Measurements from ENCODE around the gene GPR183.
A peak's percentile ranks its signal among the peaks of the same experiment; 100 is the strongest.

GPR183 gene

DNA sequence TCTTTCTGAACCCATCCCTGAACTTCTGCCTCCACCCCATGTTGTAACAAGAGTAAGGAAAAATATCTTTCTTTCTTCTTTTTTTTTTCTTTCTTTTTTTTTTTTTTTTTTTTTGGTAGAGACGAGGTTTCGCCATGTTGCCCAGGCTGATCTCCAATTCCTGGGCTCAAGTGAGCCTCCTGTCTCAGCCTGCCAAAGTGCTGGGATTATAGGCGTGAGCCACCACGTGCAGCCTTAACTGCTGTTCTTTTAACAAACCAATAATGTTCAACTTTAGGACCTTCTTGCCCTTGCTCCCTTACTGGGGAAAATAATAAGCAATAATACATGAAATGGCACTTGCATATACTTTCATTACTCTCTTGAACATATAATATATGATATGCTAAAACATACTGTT is 19.6 kb downstream of the GPR183 start:
- peak overlapping the region; percentile 63 to 69 for H3K27ac ChIP-seq
- H3K4me1 ChIP-seq, result peaks cover 0 to 47% (median 6%) of the 10 kb centered on the region in 4 donors
- H3K36me3 ChIP-seq, result no peaks in the 10 kb centered on the region
- TF ChIP-seq, protein P1, sequence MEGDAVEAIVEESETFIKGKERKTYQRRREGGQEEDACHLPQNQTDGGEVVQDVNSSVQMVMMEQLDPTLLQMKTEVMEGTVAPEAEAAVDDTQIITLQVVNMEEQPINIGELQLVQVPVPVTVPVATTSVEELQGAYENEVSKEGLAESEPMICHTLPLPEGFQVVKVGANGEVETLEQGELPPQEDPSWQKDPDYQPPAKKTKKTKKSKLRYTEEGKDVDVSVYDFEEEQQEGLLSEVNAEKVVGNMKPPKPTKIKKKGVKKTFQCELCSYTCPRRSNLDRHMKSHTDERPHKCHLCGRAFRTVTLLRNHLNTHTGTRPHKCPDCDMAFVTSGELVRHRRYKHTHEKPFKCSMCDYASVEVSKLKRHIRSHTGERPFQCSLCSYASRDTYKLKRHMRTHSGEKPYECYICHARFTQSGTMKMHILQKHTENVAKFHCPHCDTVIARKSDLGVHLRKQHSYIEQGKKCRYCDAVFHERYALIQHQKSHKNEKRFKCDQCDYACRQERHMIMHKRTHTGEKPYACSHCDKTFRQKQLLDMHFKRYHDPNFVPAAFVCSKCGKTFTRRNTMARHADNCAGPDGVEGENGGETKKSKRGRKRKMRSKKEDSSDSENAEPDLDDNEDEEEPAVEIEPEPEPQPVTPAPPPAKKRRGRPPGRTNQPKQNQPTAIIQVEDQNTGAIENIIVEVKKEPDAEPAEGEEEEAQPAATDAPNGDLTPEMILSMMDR (IDR thresholded peaks at IDR 0.05), result no peak
- peak in 1 of 2 donors; percentile 72 for DNase-seq
- intact Hi-C loops (cut with DNase I; ENCODE audit: low total_unique reads), result no loop called here
- H3K4me3 ChIP-seq, result peak overlapping the region in 1 of 2 donors; percentile 15
- no peaks in the 10 kb centered on the region for H3K9me3 ChIP-seq
- no peaks in the 10 kb centered on the region for H3K27me3 ChIP-seq

DNA sequence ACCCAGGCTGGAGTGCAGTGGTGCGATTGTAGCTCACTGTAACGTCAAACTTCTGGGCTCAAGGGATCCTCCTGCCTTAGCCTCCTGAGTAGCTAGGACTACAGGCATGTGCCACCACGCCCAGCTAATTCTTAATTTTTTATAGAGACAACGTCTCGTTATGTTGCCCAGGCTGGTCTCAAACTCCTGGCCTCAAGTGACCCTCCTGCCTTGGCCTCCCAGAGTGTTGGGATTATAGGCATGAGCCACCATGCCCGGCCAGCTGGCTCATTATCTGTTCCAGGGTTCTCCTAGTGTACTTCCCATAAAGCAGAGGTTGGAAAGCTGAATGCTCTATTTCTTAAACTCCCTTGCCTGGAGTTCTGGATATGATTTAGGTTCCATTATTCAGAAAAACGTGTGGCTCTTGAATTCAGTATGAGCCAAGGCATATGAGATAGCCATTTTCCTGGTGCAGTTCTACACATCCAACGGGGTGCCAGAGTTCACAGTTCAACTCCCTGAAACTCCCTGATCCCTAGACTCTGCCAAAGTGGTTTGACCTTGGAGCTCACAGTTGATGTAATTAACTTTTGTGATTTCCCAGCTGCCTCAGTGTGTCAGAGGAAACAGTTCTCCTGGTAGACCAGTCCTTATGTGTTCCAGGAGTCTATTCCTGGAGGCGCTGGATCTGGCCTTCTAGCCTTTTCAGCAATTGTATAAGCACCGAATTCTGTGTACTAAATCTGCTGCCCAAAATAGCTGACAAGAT is 21.6 kb downstream of the GPR183 start:
- H3K27ac ChIP-seq, result peak overlapping the region; percentile 1 to 23
- no peaks in the 10 kb centered on the region for H3K36me3 ChIP-seq
- no peak overlapping the region for H3K4me3 ChIP-seq
- no peak for DNase-seq
- H3K4me1 ChIP-seq, result peaks cover 0 to 59% (median 18%) of the 10 kb centered on the region in 4 donors
- H3K9me3 ChIP-seq, result no peaks in the 10 kb centered on the region
- TF ChIP-seq, protein P1 (IDR thresholded peaks at IDR 0.05), result no peak
- H3K27me3 ChIP-seq, result no peaks in the 10 kb centered on the region
- intact Hi-C loops (cut with DNase I; ENCODE audit: low total_unique reads), result no loop called here

DNA sequence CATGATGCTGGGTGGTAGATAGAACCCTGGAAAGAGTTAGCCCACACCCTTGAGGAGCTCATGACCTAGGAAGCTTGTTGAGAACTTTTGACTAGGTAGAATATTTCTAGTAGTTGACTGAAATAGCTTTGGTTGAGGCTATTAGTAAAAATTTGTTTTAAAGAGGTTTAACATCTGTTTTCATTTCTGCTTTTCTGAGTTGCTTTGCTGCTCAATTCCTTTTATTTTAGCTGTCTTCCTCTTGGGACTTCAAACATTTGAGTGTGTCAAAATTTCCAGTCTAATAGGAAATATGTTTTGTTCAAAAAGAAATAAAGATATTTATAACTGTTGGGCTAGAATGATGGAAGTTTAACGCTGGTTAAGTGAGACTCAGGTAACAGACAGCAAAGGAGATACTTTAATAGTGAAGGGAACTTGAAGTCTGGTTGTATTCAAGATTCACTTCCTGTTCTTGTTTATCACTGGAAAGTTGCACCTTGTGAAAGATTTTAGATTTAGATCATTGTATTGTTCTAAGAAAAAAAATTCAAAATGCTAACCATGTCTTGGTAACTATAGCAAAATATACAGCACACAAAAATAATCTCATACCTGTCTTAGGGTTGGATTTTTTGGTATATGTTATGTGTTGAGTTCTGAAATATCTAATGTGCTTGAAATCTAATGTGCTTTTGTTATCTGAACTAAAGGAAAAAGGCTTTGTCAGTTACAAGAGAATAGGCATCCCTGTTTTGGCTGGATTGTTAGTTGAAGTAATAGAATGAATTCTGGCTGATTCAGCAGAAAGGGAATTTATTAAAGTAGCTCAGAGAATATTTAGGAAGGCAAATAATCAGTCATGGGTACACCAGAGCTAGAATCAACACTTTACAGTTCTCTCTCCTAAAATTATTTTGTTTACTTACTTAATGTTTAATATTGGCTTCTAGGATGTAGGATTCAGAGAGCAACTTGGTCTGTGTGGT is 24.7 kb downstream of the GPR183 start:
- H3K27me3 ChIP-seq, result no peaks in the 10 kb centered on the region
- intact Hi-C loops (cut with DNase I; ENCODE audit: low total_unique reads), result no loop called here
- TF ChIP-seq, protein P1 (IDR thresholded peaks at IDR 0.05), result no peak
- H3K27ac ChIP-seq, result peak overlapping the region in 1 of 2 donors; percentile 56
- H3K9me3 ChIP-seq, result no peaks in the 10 kb centered on the region
- H3K36me3 ChIP-seq, result no peaks in the 10 kb centered on the region
- DNase-seq, result no peak
- H3K4me1 ChIP-seq, result peaks cover 0 to 44% (median 15%) of the 10 kb centered on the region in 4 donors
- H3K4me3 ChIP-seq, result no peak overlapping the region

DNA sequence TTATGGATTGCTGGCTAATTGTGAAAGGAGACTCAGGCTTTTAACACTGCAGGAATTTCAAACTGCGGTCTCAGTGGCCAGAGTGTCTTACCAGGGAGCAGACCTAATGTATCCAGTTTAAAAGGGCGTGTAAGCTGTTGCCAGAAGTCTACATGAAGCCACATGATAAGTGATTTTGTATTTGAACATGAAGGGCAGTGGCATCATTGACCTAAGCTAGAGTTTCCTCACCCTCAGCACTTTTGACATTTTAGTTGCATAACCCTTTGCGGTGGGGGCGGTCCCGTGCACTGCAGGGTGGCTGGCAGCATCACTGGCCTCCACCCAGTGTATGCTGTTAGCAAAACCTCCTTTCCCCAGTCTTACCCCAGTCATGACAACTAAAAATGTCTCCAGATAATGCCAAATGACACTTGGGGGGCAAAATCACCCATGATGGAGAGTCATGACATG is 25.4 kb downstream of the GPR183 start:
- Histone ChIP-seq H3K27me3 (no peaks in the 10 kb centered on the region), H3K9me3 (no peaks in the 10 kb centered on the region), H3K4me3 (no peak overlapping the region), H3K27ac (peak overlapping the region in 1 of 2 donors; percentile 56), H3K36me3 (no peaks in the 10 kb centered on the region), H3K4me1 (peaks cover 0 to 37% (median 15%) of the 10 kb centered on the region in 4 donors)
- intact Hi-C loops (cut with DNase I; ENCODE audit: low total_unique reads), result no loop called here
- peak; percentile 72 to 85 for DNase-seq
- TF ChIP-seq, protein P1 (IDR thresholded peaks at IDR 0.05), result no peak

DNA sequence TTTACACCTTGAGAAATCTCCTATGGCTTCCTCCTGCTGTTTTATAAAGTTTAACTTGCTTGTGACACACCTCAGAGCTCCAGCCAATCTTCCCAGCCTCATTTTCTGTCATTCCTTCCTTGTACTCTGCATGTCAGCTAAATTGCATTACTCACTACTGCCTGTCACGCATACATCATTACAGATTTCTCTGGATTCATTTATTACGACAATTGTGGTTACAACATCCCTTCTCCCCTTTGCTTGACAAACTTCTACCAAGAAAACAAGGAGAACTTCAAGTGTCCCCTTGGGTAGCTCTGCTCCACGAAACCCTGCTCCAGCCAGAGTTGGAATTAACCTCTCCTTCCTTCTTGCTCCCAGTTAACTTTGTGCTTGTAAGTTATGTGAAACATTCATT is 27.0 kb downstream of the GPR183 start:
- no peaks in the 10 kb centered on the region for H3K36me3 ChIP-seq
- H3K9me3 ChIP-seq, result no peaks in the 10 kb centered on the region
- no peak overlapping the region for H3K4me3 ChIP-seq
- DNase-seq, result no peak
- no peaks in the 10 kb centered on the region for H3K27me3 ChIP-seq
- TF ChIP-seq, protein P1 (IDR thresholded peaks at IDR 0.05), result no peak
- H3K4me1 ChIP-seq, result peaks cover 0 to 22% (median 15%) of the 10 kb centered on the region in 4 donors
- intact Hi-C loops (cut with DNase I; ENCODE audit: low total_unique reads), result no loop called here
- no peak overlapping the region for H3K27ac ChIP-seq
